GM23338 (cell line): ENCODE results near the gene GCH1. TPM values are rescaled to one million over a fixed set of nuclear protein-coding genes. Genes with fewer than 3 reads are reported as not detected.

Experiments used
- ATAC-seq: fragments of 200-7000 bp; cut with Tn5 transposase; 3 replicates; pipeline ENCODE4 v1.9.1; 2020
- DNase-seq: peaks from one replicate; pipeline ENCODE4 v3.0.0-alpha.2; 2015; ENCODE audit warnings: low spot score
- H2AFZ ChIP-seq: fragments of 200-600 bp; sonication (generic); 2 replicates; pipeline ENCODE4 v1.8.0; 2016; ENCODE audit warnings: antibody characterized with exemption, mild to moderate bottlenecking, moderate library complexity
- H3F3A ChIP-seq: fragments of 200-600 bp; sonication (generic); replicated peaks from 2 replicates; pipeline ENCODE4 v1.8.0; 2017; ENCODE audit warnings: antibody characterized with exemption, mixed run types, low read depth
- H3K27ac ChIP-seq: fragments of 200-600 bp; sonication (generic); 2 replicates; pipeline ENCODE4 v1.6.1; 2016; ENCODE audit warnings: low read depth
- H3K27me3 ChIP-seq: fragments of 200-600 bp; sonication (generic); 2 replicates; pipeline ENCODE4 v1.8.0; 2016; ENCODE audit warnings: mild to moderate bottlenecking, mixed run types, moderate library complexity; ENCODE audit not compliant: insufficient read depth
- H3K36me3 ChIP-seq: fragments of 200-600 bp; sonication (generic); 2 replicates; pipeline ENCODE4 v1.8.0; 2016; ENCODE audit warnings: mild to moderate bottlenecking; ENCODE audit not compliant: insufficient read depth
- H3K4me1 ChIP-seq: fragments of 200-600 bp; sonication (generic); 2 replicates; pipeline ENCODE4 v1.8.0; 2016; ENCODE audit warnings: mild to moderate bottlenecking, moderate library complexity; ENCODE audit not compliant: insufficient read depth
- H3K4me2 ChIP-seq: fragments of 200-600 bp; sonication (generic); 2 replicates; pipeline ENCODE4 v1.7.1; 2017; ENCODE audit warnings: mixed run types
- H3K4me3 ChIP-seq: fragments of 200-600 bp; sonication (generic); 2 replicates; pipeline ENCODE4 v1.6.1; 2016; ENCODE audit warnings: mixed run types
- H3K79me2 ChIP-seq: fragments of 200-600 bp; sonication (generic); replicated peaks from 2 replicates; pipeline ENCODE4 v1.8.0; 2017; ENCODE audit warnings: mild to moderate bottlenecking; ENCODE audit not compliant: insufficient read depth
- H3K9me2 ChIP-seq: fragments of 200-600 bp; sonication (generic); 2 replicates; pipeline ENCODE4 v1.8.0; 2017; ENCODE audit not compliant: insufficient read depth
- H4K20me1 ChIP-seq: fragments of 200-600 bp; sonication (generic); replicated peaks from 2 replicates; pipeline ENCODE4 v1.8.0; 2017; ENCODE audit warnings: mild to moderate bottlenecking; ENCODE audit not compliant: insufficient read depth
- H3K27ac Mint-ChIP-seq: 2 replicates; pipeline ENCODE4 v1.8.0; 2020; ENCODE audit warnings: inconsistent platforms, mild to moderate bottlenecking, moderate library complexity, mixed read lengths
- H3K27me3 Mint-ChIP-seq: 3 replicates; pipeline ENCODE4 v1.8.0; 2022; ENCODE audit warnings: low read depth, mild to moderate bottlenecking, moderate library complexity, mixed read lengths, inconsistent platforms; ENCODE audit not compliant: insufficient read depth, poor library complexity
- H3K36me3 Mint-ChIP-seq: 3 replicates; pipeline ENCODE4 v1.8.0; 2021; ENCODE audit warnings: low read depth, mild to moderate bottlenecking, inconsistent platforms, moderate library complexity, mixed read lengths
- H3K4me1 Mint-ChIP-seq: 3 replicates; pipeline ENCODE4 v1.8.0; 2020; ENCODE audit warnings: mild to moderate bottlenecking, inconsistent platforms, mixed read lengths
- H3K4me3 Mint-ChIP-seq: 3 replicates; pipeline ENCODE4 v1.8.0; 2021; ENCODE audit warnings: moderate library complexity, mild to moderate bottlenecking, inconsistent platforms, mixed read lengths
- H3K9me3 Mint-ChIP-seq: 3 replicates; pipeline ENCODE4 v1.8.0; 2020; ENCODE audit warnings: moderate library complexity, mild to moderate bottlenecking, inconsistent platforms, mixed read lengths
- CTCF ChIP-seq, 2 experiments: fragments of 200-600 bp in 1 of 2; sonication (generic) in 1 of 2; conservative IDR thresholded peaks; 2 replicates each; pipeline versions ENCODE4 v1.5.1 to v1.6.1; 2016 to 2017; ENCODE audit warnings: antibody characterized with exemption in 2 of 2, low read depth in 2 of 2, mild to moderate bottlenecking in 2 of 2, moderate library complexity in 1 of 2
- ZNF331 ChIP-seq: fragments of 250-450 bp; sonication (Bioruptor Pico); IDR thresholded peaks from 2 replicates; pipeline ENCODE4 v1.5.0; 2020; ENCODE audit warnings: low read depth, mild to moderate bottlenecking, moderate library complexity
- polyA plus RNA-seq: library from polyadenylated mRNA; unstranded; fragments of >200 nt; fragmentation: Nextera tagmentation; extraction: Ambion mirVana; gene quantifications from 2 replicates; pipeline ENCODE4 v1.2.1, GENCODE V29; 2016
- total RNA-seq: library from RNA; depleted of rRNA; stranded (reverse); fragments of >200 nt; shearing (Covaris generic); gene quantifications from 2 replicates; pipeline ENCODE4 v1.2.3, GENCODE V29; 2014
- TF ChIP-seq, protein P1 (sequence below): fragments of 250-450 bp; sonication (Bioruptor Pico); IDR thresholded peaks from 2 replicates; pipeline ENCODE4 v1.5.0; 2020; ENCODE audit warnings: mild to moderate bottlenecking, moderate library complexity

GCH1 gene
- total and polyA plus RNA-seq, 2 experiments from 2014 or later: 8.7 to 15.0 TPM

- H3K36me3 ChIP-seq: no peaks in the 10 kb centered on the region
- H3K27me3 ChIP-seq: no peaks in the 10 kb centered on the region
- no peaks in the 10 kb centered on the region for H3K79me2 ChIP-seq
- peaks cover 9% of the 10 kb centered on the region for H3K27me3 Mint-ChIP-seq
- no peaks in the 10 kb centered on the region for H3K4me1 ChIP-seq
- no peak overlapping the region for H3K4me2 ChIP-seq
- no peak overlapping the region for H3K4me3 ChIP-seq
- TF ChIP-seq, protein P1, sequence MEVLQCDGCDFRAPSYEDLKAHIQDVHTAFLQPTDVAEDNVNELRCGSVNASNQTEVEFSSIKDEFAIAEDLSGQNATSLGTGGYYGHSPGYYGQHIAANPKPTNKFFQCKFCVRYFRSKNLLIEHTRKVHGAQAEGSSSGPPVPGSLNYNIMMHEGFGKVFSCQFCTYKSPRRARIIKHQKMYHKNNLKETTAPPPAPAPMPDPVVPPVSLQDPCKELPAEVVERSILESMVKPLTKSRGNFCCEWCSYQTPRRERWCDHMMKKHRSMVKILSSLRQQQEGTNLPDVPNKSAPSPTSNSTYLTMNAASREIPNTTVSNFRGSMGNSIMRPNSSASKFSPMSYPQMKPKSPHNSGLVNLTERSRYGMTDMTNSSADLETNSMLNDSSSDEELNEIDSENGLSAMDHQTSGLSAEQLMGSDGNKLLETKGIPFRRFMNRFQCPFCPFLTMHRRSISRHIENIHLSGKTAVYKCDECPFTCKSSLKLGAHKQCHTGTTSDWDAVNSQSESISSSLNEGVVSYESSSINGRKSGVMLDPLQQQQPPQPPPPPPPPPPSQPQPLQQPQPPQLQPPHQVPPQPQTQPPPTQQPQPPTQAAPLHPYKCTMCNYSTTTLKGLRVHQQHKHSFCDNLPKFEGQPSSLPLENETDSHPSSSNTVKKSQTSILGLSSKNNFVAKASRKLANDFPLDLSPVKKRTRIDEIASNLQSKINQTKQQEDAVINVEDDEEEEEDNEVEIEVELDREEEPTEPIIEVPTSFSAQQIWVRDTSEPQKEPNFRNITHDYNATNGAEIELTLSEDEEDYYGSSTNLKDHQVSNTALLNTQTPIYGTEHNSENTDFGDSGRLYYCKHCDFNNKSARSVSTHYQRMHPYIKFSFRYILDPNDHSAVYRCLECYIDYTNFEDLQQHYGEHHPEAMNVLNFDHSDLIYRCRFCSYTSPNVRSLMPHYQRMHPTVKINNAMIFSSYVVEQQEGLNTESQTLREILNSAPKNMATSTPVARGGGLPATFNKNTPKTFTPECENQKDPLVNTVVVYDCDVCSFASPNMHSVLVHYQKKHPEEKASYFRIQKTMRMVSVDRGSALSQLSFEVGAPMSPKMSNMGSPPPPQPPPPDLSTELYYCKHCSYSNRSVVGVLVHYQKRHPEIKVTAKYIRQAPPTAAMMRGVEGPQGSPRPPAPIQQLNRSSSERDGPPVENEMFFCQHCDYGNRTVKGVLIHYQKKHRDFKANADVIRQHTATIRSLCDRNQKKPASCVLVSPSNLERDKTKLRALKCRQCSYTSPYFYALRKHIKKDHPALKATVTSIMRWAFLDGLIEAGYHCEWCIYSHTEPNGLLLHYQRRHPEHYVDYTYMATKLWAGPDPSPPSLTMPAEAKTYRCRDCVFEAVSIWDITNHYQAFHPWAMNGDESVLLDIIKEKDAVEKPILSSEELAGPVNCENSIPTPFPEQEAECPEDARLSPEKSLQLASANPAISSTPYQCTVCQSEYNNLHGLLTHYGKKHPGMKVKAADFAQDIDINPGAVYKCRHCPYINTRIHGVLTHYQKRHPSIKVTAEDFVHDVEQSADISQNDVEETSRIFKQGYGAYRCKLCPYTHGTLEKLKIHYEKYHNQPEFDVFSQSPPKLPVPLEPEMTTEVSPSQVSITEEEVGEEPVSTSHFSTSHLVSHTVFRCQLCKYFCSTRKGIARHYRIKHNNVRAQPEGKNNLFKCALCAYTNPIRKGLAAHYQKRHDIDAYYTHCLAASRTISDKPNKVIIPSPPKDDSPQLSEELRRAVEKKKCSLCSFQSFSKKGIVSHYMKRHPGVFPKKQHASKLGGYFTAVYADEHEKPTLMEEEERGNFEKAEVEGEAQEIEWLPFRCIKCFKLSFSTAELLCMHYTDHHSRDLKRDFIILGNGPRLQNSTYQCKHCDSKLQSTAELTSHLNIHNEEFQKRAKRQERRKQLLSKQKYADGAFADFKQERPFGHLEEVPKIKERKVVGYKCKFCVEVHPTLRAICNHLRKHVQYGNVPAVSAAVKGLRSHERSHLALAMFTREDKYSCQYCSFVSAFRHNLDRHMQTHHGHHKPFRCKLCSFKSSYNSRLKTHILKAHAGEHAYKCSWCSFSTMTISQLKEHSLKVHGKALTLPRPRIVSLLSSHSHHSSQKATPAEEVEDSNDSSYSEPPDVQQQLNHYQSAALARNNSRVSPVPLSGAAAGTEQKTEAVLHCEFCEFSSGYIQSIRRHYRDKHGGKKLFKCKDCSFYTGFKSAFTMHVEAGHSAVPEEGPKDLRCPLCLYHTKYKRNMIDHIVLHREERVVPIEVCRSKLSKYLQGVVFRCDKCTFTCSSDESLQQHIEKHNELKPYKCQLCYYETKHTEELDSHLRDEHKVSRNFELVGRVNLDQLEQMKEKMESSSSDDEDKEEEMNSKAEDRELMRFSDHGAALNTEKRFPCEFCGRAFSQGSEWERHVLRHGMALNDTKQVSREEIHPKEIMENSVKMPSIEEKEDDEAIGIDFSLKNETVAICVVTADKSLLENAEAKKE (CRISPR knock-in tag): no peak
- DNase-seq: no peak
- H3K36me3 Mint-ChIP-seq: no peaks in the 10 kb centered on the region
- H2AFZ ChIP-seq: no peak overlapping the region
- no peaks in the 10 kb centered on the region for H3F3A ChIP-seq
- no peaks in the 10 kb centered on the region for H3K9me2 ChIP-seq
- no peak overlapping the region for H3K27ac Mint-ChIP-seq
- peaks cover 3% of the 10 kb centered on the region; the same call in 1 of the 3 replicates for H3K4me1 Mint-ChIP-seq
- H4K20me1 ChIP-seq: no peaks in the 10 kb centered on the region
- no peaks in the 10 kb centered on the region for H3K9me3 Mint-ChIP-seq
- H3K4me3 Mint-ChIP-seq: no peak overlapping the region
- no peak for ATAC-seq
- H3K27ac ChIP-seq: no peak overlapping the region
Measured at GRCh38 chr14:54815016-54815415, 87.6 kb downstream of the GCH1 start.

- H3K27me3 ChIP-seq: no peaks in the 10 kb centered on the region
- Mint-ChIP-seq H3K9me3 (no peaks in the 10 kb centered on the region), H3K36me3 (no peaks in the 10 kb centered on the region), H3K4me1 (peaks cover 3% of the 10 kb centered on the region; the same call in 1 of the 3 replicates), H3K27ac (no peak overlapping the region), H3K27me3 (peaks cover 9% of the 10 kb centered on the region), H3K4me3 (no peak overlapping the region)
- no peaks in the 10 kb centered on the region for H3F3A ChIP-seq
- H3K4me1 ChIP-seq: no peaks in the 10 kb centered on the region
- no peaks in the 10 kb centered on the region for H3K79me2 ChIP-seq
- DNase-seq (peak; percentile 73), ATAC-seq (peak; percentile 69)
- no peak overlapping the region for H3K27ac ChIP-seq
- H3K36me3 ChIP-seq: no peaks in the 10 kb centered on the region
- H3K4me2 ChIP-seq: no peak overlapping the region
- H3K9me2 ChIP-seq: no peaks in the 10 kb centered on the region
- TF ChIP-seq CTCF (conservative IDR thresholded peaks at IDR 0.05; ENCODE audit: low read depth in 2 of 2): peak; percentile 74
- TF ChIP-seq, protein P1 (CRISPR knock-in tag): 0 out of 2 replicates have a peak, but pooled peaks have one; percentile 18
- no peak for TF ChIP-seq ZNF331 (CRISPR knock-in tag)
- H3K4me3 ChIP-seq: no peak overlapping the region
- peak overlapping the region; percentile 58; the same call in 1 of the 2 replicates for H2AFZ ChIP-seq
- H4K20me1 ChIP-seq: no peaks in the 10 kb centered on the region
Measured at GRCh38 chr14:54814076-54814475, 88.5 kb downstream of the GCH1 start.
